PC-3 (cell line): ENCODE results near the gene SUZ12. TPM values are rescaled to one million over a fixed set of nuclear protein-coding genes. Genes with fewer than 3 reads are reported as not detected.

Experiments used
- ATAC-seq: fragments of 200-7000 bp; cut with Tn5 transposase; 2 replicates; pipeline ENCODE4 v1.9.1; 2020; ENCODE audit warnings: mild to moderate bottlenecking, moderate library complexity
- BruUV-seq: library from RNA; stranded (reverse); fragments of 400-500 nt; replicated peaks from 2 replicates; lab custom pipeline; 2021; lab: Mats Ljungman, UMichigan
- CTCF ChIA-PET: fragments of 300-600 bp; sonication (Branson Sonifier 250); formaldehyde crosslinking; loops from one replicate; lab custom pipeline; 2022; ENCODE audit warnings: antibody characterized with exemption; lab: Charles Lee
- POLR2A ChIA-PET: fragments of 300-600 bp; sonication (Branson Sonifier 250); formaldehyde crosslinking; loops from one replicate; lab custom pipeline; 2022; ENCODE audit warnings: antibody characterized with exemption; ENCODE audit not compliant: unreplicated experiment; lab: Charles Lee
- DNase-seq: peaks from one replicate; pipeline ENCODE4 v3.0.0-alpha.2; 2015
- H2AFZ ChIP-seq: fragments of 300-600 bp; sonication (generic); 2 replicates; pipeline ENCODE4 v1.6.0; 2016; ENCODE audit warnings: antibody characterized with exemption, low read length
- H3F3A ChIP-seq: fragments of 300-600 bp; sonication (generic); one replicate; pipeline ENCODE4 v1.6.0; 2017; ENCODE audit warnings: antibody characterized with exemption, low read length, control low read depth, mild to moderate bottlenecking; ENCODE audit not compliant: unreplicated experiment
- H3K27ac ChIP-seq: fragments of 300-600 bp; sonication (generic); 2 replicates; pipeline ENCODE4 v1.5.1; 2016; ENCODE audit warnings: mild to moderate bottlenecking, low read length
- H3K27me3 ChIP-seq: fragments of 300-600 bp; sonication (generic); 2 replicates; pipeline ENCODE4 v1.6.1; 2016; ENCODE audit warnings: low read length, mixed read lengths
- H3K36me3 ChIP-seq: fragments of 300-600 bp; sonication (generic); 2 replicates; pipeline ENCODE4 v1.6.1; 2016; ENCODE audit warnings: low read depth, mixed run types, low read length, mixed read lengths
- H3K4me1 ChIP-seq: fragments of 300-600 bp; sonication (generic); 2 replicates; pipeline ENCODE4 v1.5.1; 2016; ENCODE audit warnings: low read length; ENCODE audit not compliant: insufficient read depth
- H3K4me2 ChIP-seq: fragments of 300-600 bp; sonication (generic); 2 replicates; pipeline ENCODE4 v1.6.0; 2016; ENCODE audit warnings: low read length
- H3K4me3 ChIP-seq: fragments of 300-600 bp; sonication (generic); 2 replicates; pipeline ENCODE4 v1.5.1; 2016; ENCODE audit warnings: mild to moderate bottlenecking, low read length, mixed read lengths
- H3K79me2 ChIP-seq: fragments of 300-600 bp; sonication (generic); 2 replicates; pipeline ENCODE4 v1.6.1; 2017; ENCODE audit warnings: low read length, mixed read lengths
- H3K9ac ChIP-seq: fragments of 300-600 bp; sonication (generic); 2 replicates; pipeline ENCODE4 v1.6.0; 2016; ENCODE audit warnings: mild to moderate bottlenecking, low read length
- H3K9me2 ChIP-seq: fragments of 300-600 bp; sonication (generic); replicated peaks from 2 replicates; pipeline ENCODE4 v1.6.1; 2016; ENCODE audit warnings: mixed run types, low read length, mixed read lengths
- H3K9me3 ChIP-seq: fragments of 300-600 bp; sonication (generic); 2 replicates; pipeline ENCODE4 v1.6.1; 2016; ENCODE audit warnings: low read length, mixed read lengths
- H4K20me1 ChIP-seq: fragments of 300-600 bp; sonication (generic); 2 replicates; pipeline ENCODE4 v1.6.1; 2016; ENCODE audit warnings: low read length, mixed read lengths
- CTCF ChIP-seq: fragments of 300-600 bp; sonication (generic); conservative IDR thresholded peaks from 2 replicates; pipeline ENCODE4 v1.5.1; 2017; ENCODE audit warnings: antibody characterized with exemption, low read depth, mild to moderate bottlenecking, low read length
- EZH2 ChIP-seq: fragments of 300-600 bp; sonication (generic); IDR thresholded peaks from one replicate; pipeline ENCODE4 v1.6.1; 2017; ENCODE audit warnings: antibody characterized with exemption, mild to moderate bottlenecking, low read length; ENCODE audit not compliant: unreplicated experiment
- EZH2phosphoT487 ChIP-seq: fragments of 300-600 bp; sonication (generic); IDR thresholded peaks from 2 replicates; pipeline ENCODE4 v1.6.1; 2018; ENCODE audit warnings: mild to moderate bottlenecking, antibody characterized with exemption, low read length, borderline replicate concordance
- intact Hi-C: fragments of 100-400 bp; cut with micrococcal nuclease; formaldehyde crosslinking; loops from 2 replicates; pipeline ENCODE4 v1.9.0; 2023
- total RNA-seq: library from RNA; depleted of rRNA; stranded (reverse); fragments of >200 nt; gene quantifications from 2 replicates; pipeline ENCODE4 v1.2.3, GENCODE V29; 2014

Gene SUZ12
- total RNA-seq, 1 experiment from 2014 or later: 11.5 TPM

GRCh38 chr17:32015245-32016013, 78.6 kb downstream of the SUZ12 start:
- H3K9ac ChIP-seq: peak overlapping the region; percentile 18; the same call in 1 of the 2 replicates
- TF ChIP-seq EZH2phosphoT487: no peak
- no peak for TF ChIP-seq CTCF
- TF ChIP-seq EZH2: no peak
- BruUV-seq: no TSS peak
- H3K4me3 ChIP-seq: peak overlapping the region; percentile 28; the same call in 1 of the 2 replicates
- peaks cover 12% of the 10 kb centered on the region for H3K4me1 ChIP-seq
- no peak overlapping the region for H2AFZ ChIP-seq
- H3K79me2 ChIP-seq: peaks cover 50% of the 10 kb centered on the region
- H3F3A ChIP-seq: no peaks in the 10 kb centered on the region
- H3K4me2 ChIP-seq: peak overlapping the region; percentile 56
- ChIA-PET POLR2A (no interaction called here), CTCF (no interaction called here)
- H3K27me3 ChIP-seq: no peaks in the 10 kb centered on the region
- peak; percentile 86 for DNase-seq
- no peaks in the 10 kb centered on the region for H3K9me2 ChIP-seq
- peak overlapping the region; percentile 75 for H3K27ac ChIP-seq
- H3K36me3 ChIP-seq: no peaks in the 10 kb centered on the region
- H4K20me1 ChIP-seq: no peaks in the 10 kb centered on the region
- intact Hi-C loops: no loop called here
- no peaks in the 10 kb centered on the region for H3K9me3 ChIP-seq
- peak; percentile 94 for ATAC-seq

DNA sequence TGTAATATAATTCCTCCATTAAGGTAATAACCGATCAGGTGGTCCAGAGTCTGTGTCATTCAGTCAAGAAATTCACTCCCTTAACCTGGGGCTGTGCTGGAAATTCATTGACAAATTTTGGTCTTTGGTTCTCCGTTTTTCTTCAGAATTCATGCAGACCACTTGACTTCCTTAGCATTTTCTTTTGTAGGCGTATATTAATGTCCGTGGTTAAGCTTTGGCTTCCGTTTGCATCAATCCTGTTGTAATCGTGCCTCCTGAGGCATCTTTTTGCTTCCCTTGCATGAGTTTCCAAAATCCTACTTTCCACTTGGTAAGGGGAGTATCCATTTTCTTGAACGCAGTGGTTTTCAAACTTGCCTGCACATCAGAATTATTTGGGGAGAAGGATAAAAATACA, 79.4 kb downstream of the SUZ12 start:
- H4K20me1 ChIP-seq: no peaks in the 10 kb centered on the region
- TF ChIP-seq EZH2phosphoT487: no peak
- no peak for TF ChIP-seq CTCF
- no peak for TF ChIP-seq EZH2
- no peaks in the 10 kb centered on the region for H3K27me3 ChIP-seq
- no peak overlapping the region for H3K9ac ChIP-seq
- peak overlapping the region; percentile 26; the same call in 1 of the 2 replicates for H3K4me2 ChIP-seq
- ChIA-PET POLR2A (no interaction called here), CTCF (no interaction called here)
- peak overlapping the region; percentile 44 for H3K27ac ChIP-seq
- BruUV-seq: no TSS peak
- H2AFZ ChIP-seq: no peak overlapping the region
- no peak overlapping the region for H3K4me3 ChIP-seq
- H3K79me2 ChIP-seq: peaks cover 44% of the 10 kb centered on the region
- intact Hi-C loops: no loop called here
- H3K9me3 ChIP-seq: no peaks in the 10 kb centered on the region
- no peaks in the 10 kb centered on the region for H3F3A ChIP-seq
- DNase-seq: no peak
- no peaks in the 10 kb centered on the region for H3K36me3 ChIP-seq
- no peak for ATAC-seq
- H3K4me1 ChIP-seq: peaks cover 12% of the 10 kb centered on the region
- no peaks in the 10 kb centered on the region for H3K9me2 ChIP-seq

DNA sequence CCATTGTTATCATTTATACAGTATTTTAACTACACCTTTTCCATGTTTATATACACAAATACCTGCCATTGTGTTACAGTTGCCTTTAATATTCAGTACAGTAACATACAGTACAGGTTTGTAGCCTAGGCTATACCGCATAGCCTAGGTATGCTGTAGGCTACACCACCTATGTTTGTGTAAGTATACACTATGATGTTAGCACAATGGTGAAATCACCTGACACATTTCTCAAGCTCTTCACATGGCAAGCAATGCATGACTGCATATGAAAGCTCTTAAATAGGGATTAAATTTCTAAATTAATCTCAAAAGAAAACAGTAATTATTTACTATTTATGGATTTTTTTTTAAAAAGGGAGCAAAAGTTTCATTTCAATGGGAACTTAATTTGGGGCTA, 82.4 kb downstream of the SUZ12 start:
- BruUV-seq: no TSS peak
- ChIA-PET POLR2A (interaction anchor here (0.6 kb wide), 1 partner anchor 1009 kb away, joined by 3 read pairs; no protein-coding TSS in a partner anchor), CTCF (no interaction called here)
- intact Hi-C loops: no loop called here
- Histone ChIP-seq H2AFZ (no peak overlapping the region), H3K9ac (no peak overlapping the region), H3K9me3 (no peaks in the 10 kb centered on the region), H3K36me3 (no peaks in the 10 kb centered on the region), H3F3A (no peaks in the 10 kb centered on the region), H3K4me2 (no peak overlapping the region), H3K27ac (no peak overlapping the region), H3K27me3 (no peaks in the 10 kb centered on the region), H3K4me3 (no peak overlapping the region), H4K20me1 (no peaks in the 10 kb centered on the region), H3K79me2 (peaks cover 19% of the 10 kb centered on the region), H3K9me2 (no peaks in the 10 kb centered on the region), H3K4me1 (peaks cover 12% of the 10 kb centered on the region)
- TF ChIP-seq EZH2: no peak
- no peak for TF ChIP-seq EZH2phosphoT487
- no peak for TF ChIP-seq CTCF
- no peak for DNase-seq
- ATAC-seq: no peak
